Upper lobe of left lung (tissue), 4 donors: Measurements from ENCODE around the gene EIF2B5.

Experiments used
- EP300 ChIP-seq, 4 donors: sonication (generic); formaldehyde crosslinking; IDR thresholded peaks; one replicate each; pipeline ENCODE4 v1.5.1; 2017; ENCODE audit warnings: antibody characterized with exemption in 4 of 4, control low read depth in 2 of 4
- TF ChIP-seq, protein P1 (sequence below), 6 experiments: fragments of 450-650 bp in 4 of 6; fragments of 200-600 bp in 2 of 6; sonication (generic) in 2 of 6; IDR thresholded peaks; one replicate each; pipeline ENCODE4 v1.5.1; 2016 to 2019; ENCODE audit warnings: antibody characterized with exemption in 6 of 6

DNA sequence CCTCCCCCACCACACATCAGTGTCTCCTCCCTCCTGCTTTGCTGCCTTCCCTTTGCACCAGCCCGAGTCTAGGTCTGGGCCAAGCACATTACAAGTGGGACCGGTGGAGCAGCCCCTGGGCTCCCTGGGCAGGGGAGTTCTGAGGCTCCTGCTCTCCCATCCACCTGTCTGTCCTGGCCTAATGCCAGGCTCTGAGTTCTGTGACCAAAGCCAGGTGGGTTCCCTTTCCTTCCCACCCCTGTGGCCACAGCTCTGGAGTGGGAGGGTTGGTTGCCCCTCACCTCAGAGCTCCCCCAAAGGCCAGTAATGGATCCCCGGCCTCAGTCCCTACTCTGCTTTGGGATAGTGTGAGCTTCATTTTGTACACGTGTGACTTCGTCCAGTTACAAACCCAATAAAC is 48.5 kb downstream of the EIF2B5 start:
- TF ChIP-seq, protein P1, sequence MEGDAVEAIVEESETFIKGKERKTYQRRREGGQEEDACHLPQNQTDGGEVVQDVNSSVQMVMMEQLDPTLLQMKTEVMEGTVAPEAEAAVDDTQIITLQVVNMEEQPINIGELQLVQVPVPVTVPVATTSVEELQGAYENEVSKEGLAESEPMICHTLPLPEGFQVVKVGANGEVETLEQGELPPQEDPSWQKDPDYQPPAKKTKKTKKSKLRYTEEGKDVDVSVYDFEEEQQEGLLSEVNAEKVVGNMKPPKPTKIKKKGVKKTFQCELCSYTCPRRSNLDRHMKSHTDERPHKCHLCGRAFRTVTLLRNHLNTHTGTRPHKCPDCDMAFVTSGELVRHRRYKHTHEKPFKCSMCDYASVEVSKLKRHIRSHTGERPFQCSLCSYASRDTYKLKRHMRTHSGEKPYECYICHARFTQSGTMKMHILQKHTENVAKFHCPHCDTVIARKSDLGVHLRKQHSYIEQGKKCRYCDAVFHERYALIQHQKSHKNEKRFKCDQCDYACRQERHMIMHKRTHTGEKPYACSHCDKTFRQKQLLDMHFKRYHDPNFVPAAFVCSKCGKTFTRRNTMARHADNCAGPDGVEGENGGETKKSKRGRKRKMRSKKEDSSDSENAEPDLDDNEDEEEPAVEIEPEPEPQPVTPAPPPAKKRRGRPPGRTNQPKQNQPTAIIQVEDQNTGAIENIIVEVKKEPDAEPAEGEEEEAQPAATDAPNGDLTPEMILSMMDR (IDR thresholded peaks at IDR 0.05), result no peak
- no peak for TF ChIP-seq EP300 (IDR thresholded peaks at IDR 0.05)
